GM20431 (cell line): ENCODE data around the gene SLC25A20.

ENCODE experiments used
- in situ Hi-C: fragments of 300-500 bp; cut with MseI, MboI; formaldehyde crosslinking; loops from one replicate; pipeline ENCODE4 v1.15.0; 2020; ENCODE audit warnings: low sequenced_read_pairs; ENCODE audit not compliant: unreplicated experiment

Gene SLC25A20, protein sequence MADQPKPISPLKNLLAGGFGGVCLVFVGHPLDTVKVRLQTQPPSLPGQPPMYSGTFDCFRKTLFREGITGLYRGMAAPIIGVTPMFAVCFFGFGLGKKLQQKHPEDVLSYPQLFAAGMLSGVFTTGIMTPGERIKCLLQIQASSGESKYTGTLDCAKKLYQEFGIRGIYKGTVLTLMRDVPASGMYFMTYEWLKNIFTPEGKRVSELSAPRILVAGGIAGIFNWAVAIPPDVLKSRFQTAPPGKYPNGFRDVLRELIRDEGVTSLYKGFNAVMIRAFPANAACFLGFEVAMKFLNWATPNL

DNA sequence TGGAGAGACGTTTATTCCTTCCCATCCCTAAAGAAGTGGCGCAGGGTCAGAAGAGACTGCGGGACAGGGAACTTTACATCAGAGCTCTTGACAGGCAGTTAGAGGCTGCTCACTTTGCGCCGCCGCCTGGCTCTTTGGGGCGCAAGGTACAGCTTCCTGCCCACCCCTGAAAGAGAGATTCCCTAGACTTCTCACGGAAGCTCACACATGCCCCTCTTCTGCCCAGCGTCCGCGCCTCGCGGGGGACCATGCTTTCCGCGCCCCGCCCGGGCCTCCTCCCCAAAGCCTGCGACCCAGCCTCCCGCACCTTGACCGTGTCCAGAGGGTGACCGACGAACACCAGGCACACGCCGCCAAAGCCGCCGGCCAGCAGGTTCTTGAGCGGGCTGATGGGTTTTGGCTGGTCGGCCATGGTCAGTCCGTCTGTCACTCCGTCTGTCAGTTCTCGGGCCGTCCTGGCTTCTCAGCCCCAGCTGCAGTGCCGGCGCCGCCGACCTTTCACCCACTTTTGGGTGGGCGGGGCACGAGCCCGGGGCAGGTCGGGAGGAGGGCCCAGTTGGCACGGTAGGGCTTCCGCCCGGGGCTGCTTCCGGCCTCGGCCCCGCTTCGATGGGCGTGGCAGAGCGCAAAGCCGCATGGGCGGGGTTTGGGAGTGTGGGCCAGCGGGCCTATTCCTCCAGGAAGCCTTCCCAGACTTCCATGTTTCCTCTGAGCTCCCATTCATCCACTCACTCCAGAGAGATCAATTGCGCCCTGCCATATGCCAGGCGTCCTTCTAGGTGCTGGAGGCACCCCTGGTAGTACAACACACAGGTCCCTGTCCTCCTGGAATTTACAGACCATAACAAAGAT, at the start of gene SLC25A20:
Gene SLC25A20, minus strand, starts transcription at position 500 of the 852 bp plus-strand sequence. Its CDS starts 88 bp downstream, at position 412.
- in situ Hi-C loops = no loop called here

GRCh38 chr3:48945891-48946549, 47.3 kb upstream of the SLC25A20 start:
- in situ Hi-C loops = no loop called here

DNA sequence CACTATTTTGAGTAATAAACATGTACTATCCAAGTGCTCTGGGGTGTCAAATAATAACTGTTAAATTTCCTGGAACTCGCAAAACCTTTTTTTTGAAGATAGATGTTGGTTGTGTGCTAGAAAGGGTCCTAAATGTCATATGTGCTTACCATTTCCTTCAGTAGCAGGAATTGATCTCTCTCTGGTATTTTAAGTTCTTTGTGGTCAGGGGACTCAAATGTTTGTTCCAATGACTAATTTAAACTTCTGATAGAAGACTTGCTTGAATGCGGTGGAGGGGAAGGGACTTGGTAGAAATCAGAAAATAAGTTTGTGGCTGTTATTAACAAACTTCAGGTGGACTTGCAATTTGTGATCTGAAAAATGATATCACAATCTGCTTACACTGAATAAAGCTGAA, 46.8 kb upstream of the SLC25A20 start:
- in situ Hi-C loops = no loop called here

DNA sequence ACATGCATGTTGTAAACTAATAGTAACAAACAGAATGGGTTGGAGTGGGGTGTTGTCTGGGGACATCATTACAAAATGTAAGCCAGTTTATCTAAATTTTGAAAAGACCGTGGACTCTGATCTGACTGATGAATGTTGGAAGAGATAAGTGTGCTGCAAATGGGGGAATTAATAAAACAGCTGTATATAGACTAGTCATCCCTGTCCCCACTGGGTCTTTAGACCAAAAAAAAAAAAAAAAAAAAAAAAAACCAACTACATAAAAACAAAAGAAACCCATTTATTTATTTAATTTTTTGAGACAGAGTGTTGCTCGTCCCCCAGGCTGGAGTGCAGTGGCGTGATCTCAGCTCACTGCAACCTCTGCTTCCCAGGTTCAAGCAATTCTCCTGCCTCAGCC, 40.0 kb upstream of the SLC25A20 start:
- in situ Hi-C loops = no loop called here

- in situ Hi-C loops = no loop called here
These were observed 39.5 kb upstream of the SLC25A20 start for GRCh38 chr3:48938156-48938555.

- in situ Hi-C loops = no loop called here
These were observed 36.8 kb upstream of the SLC25A20 start for GRCh38 chr3:48935530-48935929.

DNA sequence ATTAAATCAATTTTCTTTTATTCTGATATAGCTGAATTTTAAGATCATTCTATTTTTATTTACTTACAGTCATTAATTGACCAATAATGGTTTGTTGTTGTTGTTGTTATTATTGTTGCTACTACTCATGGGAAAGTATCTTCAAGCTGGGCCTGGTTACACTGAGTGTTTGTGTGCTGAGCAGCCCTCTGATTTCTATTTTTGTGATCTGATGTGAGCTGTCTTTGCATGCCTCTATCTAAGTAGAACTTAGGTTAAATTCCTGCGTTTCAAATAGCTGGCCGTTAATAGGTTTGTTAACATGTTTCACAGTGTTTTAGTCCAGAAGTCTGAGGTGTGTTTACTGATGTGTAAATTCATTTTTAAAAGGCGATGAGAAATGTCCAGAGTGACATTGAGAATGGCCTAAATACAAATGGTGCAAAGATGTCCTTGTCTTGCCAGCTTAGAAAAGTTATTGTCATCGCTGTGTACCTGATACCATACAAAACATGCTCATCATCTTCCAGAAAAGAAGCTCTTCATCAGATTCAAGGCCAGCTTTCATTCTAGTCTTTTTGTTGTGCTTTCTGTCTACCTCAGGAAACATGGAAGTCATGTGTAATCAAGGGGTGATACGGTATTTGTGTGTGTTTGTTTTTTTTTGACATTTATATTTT, 35.8 kb upstream of the SLC25A20 start:
- in situ Hi-C loops = no loop called here

- in situ Hi-C loops = no loop called here
These were observed 33.4 kb upstream of the SLC25A20 start for GRCh38 chr3:48931944-48932580.

DNA sequence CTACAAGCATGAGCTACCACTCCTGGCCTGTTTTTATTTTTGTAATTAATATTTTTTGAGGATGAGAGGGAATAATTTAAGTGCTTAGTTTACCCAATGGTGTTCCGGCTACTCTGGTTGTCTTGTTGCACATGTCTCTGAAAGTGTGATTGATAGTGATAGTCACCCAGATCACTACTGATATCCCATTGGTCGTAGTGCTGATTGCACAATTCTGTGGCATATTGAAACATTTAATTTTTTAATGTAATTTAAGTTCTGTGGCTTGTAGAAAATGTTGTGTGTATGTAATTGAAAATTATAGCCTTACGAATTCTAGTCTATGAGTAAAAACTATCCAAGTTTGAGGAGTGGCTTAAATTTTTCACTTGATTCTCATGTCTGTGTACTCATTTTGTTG, 31.9 kb upstream of the SLC25A20 start:
- in situ Hi-C loops = no loop called here

DNA sequence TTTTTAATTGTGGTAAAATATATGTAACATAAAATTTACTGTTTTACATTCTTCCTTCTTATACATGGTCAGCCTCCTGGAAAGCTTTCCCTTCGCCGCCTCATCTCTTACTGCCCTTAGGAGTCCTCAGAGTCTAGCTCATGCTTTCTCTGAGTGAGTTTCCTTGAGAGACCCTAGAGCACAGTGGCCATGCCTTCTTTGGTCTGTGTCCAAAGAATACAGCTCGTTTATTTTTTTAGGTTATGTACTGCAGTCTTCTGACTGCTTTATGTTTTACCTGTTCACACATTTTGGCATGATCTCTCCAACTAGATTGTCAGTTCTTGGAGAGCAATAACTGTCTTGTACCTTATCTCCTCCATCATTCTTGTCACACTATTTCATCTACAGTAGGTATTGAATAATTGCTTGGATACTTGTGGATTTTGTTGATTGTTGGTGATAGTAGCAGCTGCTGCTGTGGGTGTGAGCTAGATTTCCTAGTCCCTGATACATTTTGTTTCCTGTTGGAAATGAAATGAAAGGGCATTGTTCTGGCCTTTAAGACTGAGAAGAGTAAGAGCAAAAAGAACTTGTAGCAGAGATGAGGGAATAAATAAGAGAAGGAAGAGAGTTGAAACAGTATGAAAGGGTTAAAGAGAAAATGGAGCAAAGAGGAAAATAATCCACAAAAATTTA, 30.8 kb upstream of the SLC25A20 start:
- in situ Hi-C loops = no loop called here

DNA sequence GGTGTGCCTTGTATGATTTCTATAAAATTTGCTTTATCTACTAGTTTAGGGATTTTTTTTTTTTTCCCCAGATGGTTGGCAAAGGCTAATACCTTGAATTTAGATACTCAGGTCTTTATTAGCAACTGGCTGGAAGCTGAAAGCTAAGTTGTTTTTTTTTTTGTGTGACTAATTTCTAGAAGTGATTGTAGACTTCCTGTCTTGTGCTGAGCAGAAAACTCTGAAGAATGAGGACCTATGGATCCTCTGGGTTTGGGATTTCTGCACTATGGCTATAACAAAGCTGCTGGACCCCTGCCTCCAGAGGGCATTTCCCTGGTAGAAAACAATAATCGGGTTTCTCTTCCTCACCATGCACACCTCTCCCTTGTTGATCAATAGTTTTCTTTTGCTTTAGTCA, 30.0 kb upstream of the SLC25A20 start:
- in situ Hi-C loops = no loop called here

GRCh38 chr3:48927928-48928327, 29.2 kb upstream of the SLC25A20 start:
- in situ Hi-C loops = no loop called here

DNA sequence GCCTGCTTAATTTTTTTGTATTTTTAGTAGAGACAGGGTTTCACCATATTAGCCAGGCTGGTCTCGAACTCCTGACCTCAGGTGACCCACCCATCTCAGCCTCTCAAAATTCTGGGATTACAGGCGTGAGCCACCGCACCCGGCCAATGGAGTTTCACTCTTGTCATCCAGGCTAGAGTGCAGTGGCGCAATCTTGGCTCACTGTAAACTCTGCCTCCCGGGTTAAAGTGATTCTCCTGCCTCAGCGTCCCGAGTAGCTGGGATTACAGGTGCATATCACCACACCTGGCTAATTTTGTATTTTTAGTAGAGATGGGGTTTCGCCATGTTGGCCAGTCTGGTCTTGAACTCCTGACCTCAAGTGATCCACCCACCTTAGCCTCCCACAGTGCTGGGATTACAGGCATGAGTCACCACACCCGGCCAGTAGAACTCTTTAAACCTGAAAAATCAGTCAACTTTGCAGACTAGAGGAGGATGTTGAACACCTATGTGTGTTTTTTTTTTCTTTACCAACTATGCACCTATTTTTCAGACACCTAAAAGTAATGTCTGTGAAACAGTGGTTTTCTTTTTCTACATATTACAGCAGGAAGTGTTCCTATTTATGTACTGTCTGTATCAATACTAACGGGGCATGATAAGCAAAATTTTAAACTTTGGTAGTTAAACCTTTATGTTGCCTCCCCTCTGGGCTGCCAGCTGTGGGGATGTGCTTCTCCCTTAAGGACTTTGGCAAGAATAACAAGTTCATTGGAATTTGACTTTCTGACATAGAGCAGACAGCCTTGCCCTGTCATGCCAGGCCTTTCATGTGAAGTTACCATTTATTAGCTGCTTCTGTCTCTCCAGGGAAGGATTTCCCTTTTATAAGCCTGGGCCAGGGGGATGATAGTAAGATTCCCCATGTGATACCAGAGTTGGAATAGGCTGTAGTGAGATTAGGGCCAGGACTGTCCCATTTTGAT, 28.0 kb upstream of the SLC25A20 start:
- in situ Hi-C loops = no loop called here

DNA sequence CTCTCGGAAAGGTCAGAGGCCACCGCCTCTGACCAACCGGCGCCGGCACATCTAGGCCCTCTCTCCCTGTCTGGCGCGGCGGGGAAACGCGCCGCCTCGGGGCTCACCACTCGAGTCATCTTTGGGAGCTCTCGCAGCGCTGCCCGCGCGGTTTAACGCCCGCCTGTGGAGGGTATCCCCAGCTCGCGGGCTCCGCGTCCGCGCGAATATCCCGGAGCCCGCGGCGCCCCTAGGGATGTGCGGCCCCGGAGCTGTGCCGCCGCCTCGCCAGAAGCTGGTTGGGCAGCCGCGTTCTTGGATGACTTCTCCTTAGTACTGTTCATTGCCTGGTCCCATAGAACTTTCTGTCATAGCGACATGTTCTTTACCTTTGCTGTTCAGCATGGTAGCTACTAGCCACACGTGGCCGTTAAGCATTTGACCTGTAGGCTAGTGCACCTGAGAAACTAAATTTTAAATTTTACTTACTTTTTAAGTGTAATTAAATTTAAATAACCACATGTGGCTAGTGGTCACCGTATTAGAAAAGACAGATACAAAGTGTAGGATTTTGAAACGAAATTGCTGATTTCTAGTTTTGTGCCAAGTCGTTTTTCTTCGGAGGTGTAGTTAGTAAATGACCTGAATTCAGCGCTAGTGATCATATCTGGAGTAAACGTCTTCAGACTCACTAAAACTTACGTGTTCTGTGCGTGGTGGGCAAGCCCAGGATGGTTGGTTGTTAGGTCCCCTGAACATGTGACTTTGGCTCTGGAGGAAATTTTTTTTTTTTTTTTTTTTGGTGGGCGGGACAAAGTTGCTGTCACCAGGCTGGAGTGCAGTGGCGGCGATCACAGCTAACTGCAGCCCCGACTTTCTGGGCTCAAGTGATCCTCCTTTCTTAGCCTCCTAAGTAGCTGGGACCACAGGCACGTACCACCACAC, 20.8 kb upstream of the SLC25A20 start:
- in situ Hi-C loops = no loop called here

DNA sequence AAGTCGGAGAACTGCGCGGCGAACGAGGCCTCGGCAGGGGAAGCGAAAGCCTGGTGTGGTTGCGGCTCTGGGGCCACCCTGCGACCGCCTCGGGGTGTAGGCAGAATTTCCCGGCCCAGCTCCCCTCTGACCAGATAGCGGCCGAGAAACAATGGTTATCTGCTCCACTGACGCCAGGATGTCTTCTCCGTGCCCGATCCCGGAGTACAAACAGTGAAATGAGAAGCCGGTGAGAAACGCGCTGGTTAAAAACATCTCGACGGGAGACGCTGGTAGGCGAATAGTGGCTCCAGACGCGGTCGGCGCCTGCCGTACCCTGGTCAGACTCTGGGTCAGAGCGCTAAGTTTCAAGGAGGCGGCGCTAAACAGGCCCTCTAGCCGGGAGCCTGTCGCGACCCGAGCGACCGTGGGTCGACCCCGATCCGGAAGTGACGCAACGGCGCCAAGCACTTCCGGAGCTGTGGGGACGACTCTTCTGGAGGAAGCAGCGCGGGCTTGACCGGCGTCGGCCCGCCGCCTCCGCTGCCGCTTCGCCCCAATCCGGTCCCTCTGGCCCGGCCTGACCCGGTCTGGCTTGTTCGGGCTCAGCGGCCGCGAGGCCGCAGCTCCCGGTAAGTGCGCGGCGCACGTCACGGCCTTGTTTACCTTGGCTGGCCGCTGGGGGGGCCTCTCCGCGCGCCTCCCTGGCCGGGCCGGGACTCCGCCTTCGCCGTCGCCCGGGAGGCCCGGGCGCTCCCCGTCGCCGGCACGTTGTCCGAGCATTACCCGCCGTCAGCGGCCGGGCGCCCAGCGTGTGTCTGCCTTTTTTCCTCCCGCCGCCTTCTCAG, 19.9 kb upstream of the SLC25A20 start, which contains the start of gene ARIH2:
Gene ARIH2, plus strand, starts transcription at position 455 of the 827 bp plus-strand sequence. CDS start 8,717 bp downstream, outside the sequence.
- in situ Hi-C loops = no loop called here

- in situ Hi-C loops = no loop called here
These were observed 16.6 kb upstream of the SLC25A20 start for GRCh38 chr3:48915296-48915695.
